Body of pancreas (tissue), 4 donors: ENCODE measurements around the gene RPL41.

ENCODE experiments used
- CTCF ChIP-seq, 7 experiments: fragments of 450-650 bp in 4 of 7; fragments of 200-600 bp in 3 of 7; sonication (generic) in 3 of 7; IDR thresholded peaks; one replicate each; pipeline ENCODE4 v1.5.1; 2016 to 2019; ENCODE audit warnings: antibody characterized with exemption in 7 of 7
- POLR2A ChIP-seq, 3 donors: fragments of 450-650 bp; IDR thresholded peaks; one replicate each; pipeline ENCODE4 v1.6.1; 2016; ENCODE audit warnings: antibody characterized with exemption in 3 of 3, mild to moderate bottlenecking in 2 of 3

GRCh38 chr12:56160193-56160763, 43.8 kb downstream of the RPL41 start:
- TF ChIP-seq CTCF (IDR thresholded peaks at IDR 0.05), result no peak
- no peak for TF ChIP-seq POLR2A (IDR thresholded peaks at IDR 0.05)
